Measurements from ENCODE around the gene SDHB. TPM values are rescaled to one million over a fixed set of nuclear protein-coding genes. Genes with fewer than 3 reads are reported as not detected.

The SDHB gene
- total RNA-seq, 2 donors from 2014 or later, result 93.0 to 113 TPM

GRCh38 chr1:17059391-17060305 lies 5.8 kb upstream of the SDHB start:
- Histone ChIP-seq H3K27ac (no peak overlapping the region), H3K36me3 (no peaks in the 10 kb centered on the region), H3K4me1 (replicated peaks) (no peaks in the 10 kb centered on the region), H3K4me3 (no peak overlapping the region), H3K27me3 (replicated peaks; ENCODE audit: insufficient read depth) (no peaks in the 10 kb centered on the region), H3K9me3 (no peaks in the 10 kb centered on the region)
- intact Hi-C loops (cut with DNase I), result no loop called here
- DNase-seq (ENCODE audit: low spot score), result peak; percentile 66
- TF ChIP-seq POLR2A (IDR thresholded peaks at IDR 0.05), result no peak
- TF ChIP-seq, protein P1, sequence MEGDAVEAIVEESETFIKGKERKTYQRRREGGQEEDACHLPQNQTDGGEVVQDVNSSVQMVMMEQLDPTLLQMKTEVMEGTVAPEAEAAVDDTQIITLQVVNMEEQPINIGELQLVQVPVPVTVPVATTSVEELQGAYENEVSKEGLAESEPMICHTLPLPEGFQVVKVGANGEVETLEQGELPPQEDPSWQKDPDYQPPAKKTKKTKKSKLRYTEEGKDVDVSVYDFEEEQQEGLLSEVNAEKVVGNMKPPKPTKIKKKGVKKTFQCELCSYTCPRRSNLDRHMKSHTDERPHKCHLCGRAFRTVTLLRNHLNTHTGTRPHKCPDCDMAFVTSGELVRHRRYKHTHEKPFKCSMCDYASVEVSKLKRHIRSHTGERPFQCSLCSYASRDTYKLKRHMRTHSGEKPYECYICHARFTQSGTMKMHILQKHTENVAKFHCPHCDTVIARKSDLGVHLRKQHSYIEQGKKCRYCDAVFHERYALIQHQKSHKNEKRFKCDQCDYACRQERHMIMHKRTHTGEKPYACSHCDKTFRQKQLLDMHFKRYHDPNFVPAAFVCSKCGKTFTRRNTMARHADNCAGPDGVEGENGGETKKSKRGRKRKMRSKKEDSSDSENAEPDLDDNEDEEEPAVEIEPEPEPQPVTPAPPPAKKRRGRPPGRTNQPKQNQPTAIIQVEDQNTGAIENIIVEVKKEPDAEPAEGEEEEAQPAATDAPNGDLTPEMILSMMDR (IDR thresholded peaks at IDR 0.05), result peak in 3 of 4 experiments; percentile 38 to 77 (median 69)
- 42% methylated on average over 12 of the region's 12 CpGs for WGBS

DNA sequence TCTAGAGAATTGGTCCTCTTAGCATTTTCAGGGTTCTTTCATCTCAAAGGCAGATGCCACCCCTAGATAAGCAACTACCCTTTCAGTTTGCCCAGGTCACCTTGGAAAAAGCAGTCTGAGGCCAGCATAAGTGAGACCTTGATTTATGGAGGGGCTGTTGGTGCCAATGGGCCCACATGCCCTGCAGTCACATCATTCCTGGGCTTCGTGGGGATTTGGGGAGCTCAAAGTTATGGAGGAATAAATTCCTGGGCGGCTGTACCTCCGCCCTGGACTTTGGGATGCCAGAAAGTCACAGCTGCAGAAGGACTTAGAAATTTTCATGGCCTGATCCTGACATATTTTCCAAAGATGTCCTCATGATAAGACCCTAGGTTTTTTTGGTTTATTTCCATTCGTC lies 2.7 kb upstream of the SDHB start:
- WGBS, result 56% methylated on average over 4 of the region's 4 CpGs
- intact Hi-C loops (cut with DNase I), result no loop called here
- TF ChIP-seq POLR2AphosphoS5 (IDR thresholded peaks at IDR 0.05) (no peak), POLR2A (IDR thresholded peaks at IDR 0.05) (no peak)
- TF ChIP-seq, protein P1 (IDR thresholded peaks at IDR 0.05), result no peak

GRCh38 chr1:17055801-17056200 lies 2.0 kb upstream of the SDHB start:
- H3K4me1 ChIP-seq (replicated peaks), result peaks cover 6% of the 10 kb centered on the region
- intact Hi-C loops (cut with DNase I), result no loop called here

More for the DNA sequence above, 2.7 kb upstream of the SDHB start:
- DNase-seq (ENCODE audit: low spot score), result no peak
- H3K9me3 ChIP-seq, result no peaks in the 10 kb centered on the region
- H3K27me3 ChIP-seq (replicated peaks; ENCODE audit: insufficient read depth), result no peaks in the 10 kb centered on the region
- peaks cover 6% of the 10 kb centered on the region for H3K4me1 ChIP-seq (replicated peaks)
- H3K4me3 ChIP-seq, result no peak overlapping the region
- H3K27ac ChIP-seq, result no peak overlapping the region
- H3K36me3 ChIP-seq, result no peaks in the 10 kb centered on the region

GRCh38 chr1:17053086-17053684 lies 647 bp downstream of the SDHB start:
- Histone ChIP-seq H3K4me3 (peak overlapping the region; percentile 68 to 85), H3K27me3 (replicated peaks; ENCODE audit: insufficient read depth) (no peaks in the 10 kb centered on the region), H3K4me1 (replicated peaks) (peaks cover 6% of the 10 kb centered on the region), H3K27ac (peak overlapping the region; percentile 81), H3K9me3 (no peaks in the 10 kb centered on the region), H3K36me3 (no peaks in the 10 kb centered on the region)
- DNase-seq (ENCODE audit: low spot score), result no peak
- TF ChIP-seq, protein P1 (IDR thresholded peaks at IDR 0.05), result no peak
- TF ChIP-seq POLR2AphosphoS5 (IDR thresholded peaks at IDR 0.05), result no peak
- TF ChIP-seq POLR2A (IDR thresholded peaks at IDR 0.05), result no peak
- WGBS, result 7% methylated on average over 12 of the region's 12 CpGs
- intact Hi-C loops (cut with DNase I), result no loop called here

More at GRCh38 chr1:17055801-17056200, 2.0 kb upstream of the SDHB start:
- WGBS, result 93% methylated on average over 7 of the region's 7 CpGs
- TF ChIP-seq POLR2A (IDR thresholded peaks at IDR 0.05), result no peak
- TF ChIP-seq POLR2AphosphoS5 (IDR thresholded peaks at IDR 0.05), result no peak
- TF ChIP-seq, protein P1 (IDR thresholded peaks at IDR 0.05), result no peak
- Histone ChIP-seq H3K36me3 (no peaks in the 10 kb centered on the region), H3K27me3 (replicated peaks; ENCODE audit: insufficient read depth) (no peaks in the 10 kb centered on the region), H3K4me3 (no peak overlapping the region), H3K9me3 (no peaks in the 10 kb centered on the region), H3K27ac (no peak overlapping the region)
- DNase-seq (ENCODE audit: low spot score), result no peak

Measured in prostate gland (tissue), 2 donors.